Cortex of kidney (tissue), 1 donor: ENCODE results near the gene ANXA5.

Experiments
- DNase-seq: peaks from one replicate; lab custom pipeline; 2025; lab: John Stamatoyannopoulos, UW

Gene ANXA5

GRCh38 chr4:121642292-121642691 is 54.5 kb downstream of the ANXA5 start:
- DNase-seq = no peak

DNA sequence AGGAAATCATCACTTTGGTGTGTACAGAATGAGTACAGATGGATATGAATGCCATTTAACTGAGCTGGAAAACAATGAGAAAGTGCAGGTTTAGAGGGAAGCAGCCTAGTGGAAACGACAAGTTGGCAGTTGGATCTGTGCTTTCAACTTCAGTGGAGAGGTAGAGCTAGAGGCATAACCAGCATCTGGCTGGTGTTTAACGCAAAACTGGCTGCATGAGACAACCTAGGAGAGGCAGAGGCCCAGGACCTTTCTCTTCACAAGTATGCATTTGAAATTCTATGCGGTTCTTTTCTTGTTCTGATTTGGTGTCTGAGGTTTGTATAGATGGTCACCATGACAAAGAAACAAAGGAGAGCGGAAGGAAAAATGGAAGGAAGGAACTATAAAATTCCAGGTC is 63.1 kb downstream of the ANXA5 start:
- DNase-seq = no peak

- no peak for DNase-seq
Measured at GRCh38 chr4:121632636-121633035, 64.1 kb downstream of the ANXA5 start.
